Type B pancreatic cell (in vitro differentiated cells): ENCODE data around the gene SH3RF3. TPM values are rescaled to one million over a fixed set of nuclear protein-coding genes. Genes with fewer than 3 reads are reported as not detected.

ENCODE experiments used
- DNase-seq: peaks from one replicate; pipeline ENCODE4 v3.0.0; 2021; ENCODE audit warnings: mixed read lengths; ENCODE audit not compliant: unreplicated experiment; ENCODE audit errors: extremely low spot score
- H3K27ac Mint-ChIP-seq: 2 replicates; pipeline ENCODE4 v1.8.0; 2021; ENCODE audit warnings: mild to moderate bottlenecking, mixed read lengths
- H3K27me3 Mint-ChIP-seq: 2 replicates; pipeline ENCODE4 v1.8.0; 2021; ENCODE audit warnings: mixed read lengths
- H3K36me3 Mint-ChIP-seq: 2 replicates; pipeline ENCODE4 v1.8.0; 2021; ENCODE audit warnings: mixed read lengths
- H3K4me1 Mint-ChIP-seq: one replicate; pipeline ENCODE4 v1.8.0; 2021; ENCODE audit warnings: mixed read lengths; ENCODE audit not compliant: unreplicated experiment
- H3K4me3 Mint-ChIP-seq: 2 replicates; pipeline ENCODE4 v1.8.0; 2021; ENCODE audit warnings: mild to moderate bottlenecking, mixed read lengths
- H3K9me3 Mint-ChIP-seq: 2 replicates; pipeline ENCODE4 v1.8.0; 2021; ENCODE audit warnings: mixed read lengths
- total RNA-seq: library from RNA; stranded (reverse); gene quantifications from 2 replicates; pipeline ENCODE4 v1.2.1, GENCODE V29; 2021; ENCODE audit warnings: low replicate concordance
- TF ChIP-seq, protein P1 (sequence below): fragments of 200-600 bp; sonication (generic); conservative IDR thresholded peaks from 2 replicates; pipeline ENCODE4 v1.5.0; 2021; ENCODE audit warnings: antibody characterized with exemption, mild to moderate bottlenecking

SH3RF3 gene
- total RNA-seq, 1 donor from 2014 or later = 13.9 TPM

DNA sequence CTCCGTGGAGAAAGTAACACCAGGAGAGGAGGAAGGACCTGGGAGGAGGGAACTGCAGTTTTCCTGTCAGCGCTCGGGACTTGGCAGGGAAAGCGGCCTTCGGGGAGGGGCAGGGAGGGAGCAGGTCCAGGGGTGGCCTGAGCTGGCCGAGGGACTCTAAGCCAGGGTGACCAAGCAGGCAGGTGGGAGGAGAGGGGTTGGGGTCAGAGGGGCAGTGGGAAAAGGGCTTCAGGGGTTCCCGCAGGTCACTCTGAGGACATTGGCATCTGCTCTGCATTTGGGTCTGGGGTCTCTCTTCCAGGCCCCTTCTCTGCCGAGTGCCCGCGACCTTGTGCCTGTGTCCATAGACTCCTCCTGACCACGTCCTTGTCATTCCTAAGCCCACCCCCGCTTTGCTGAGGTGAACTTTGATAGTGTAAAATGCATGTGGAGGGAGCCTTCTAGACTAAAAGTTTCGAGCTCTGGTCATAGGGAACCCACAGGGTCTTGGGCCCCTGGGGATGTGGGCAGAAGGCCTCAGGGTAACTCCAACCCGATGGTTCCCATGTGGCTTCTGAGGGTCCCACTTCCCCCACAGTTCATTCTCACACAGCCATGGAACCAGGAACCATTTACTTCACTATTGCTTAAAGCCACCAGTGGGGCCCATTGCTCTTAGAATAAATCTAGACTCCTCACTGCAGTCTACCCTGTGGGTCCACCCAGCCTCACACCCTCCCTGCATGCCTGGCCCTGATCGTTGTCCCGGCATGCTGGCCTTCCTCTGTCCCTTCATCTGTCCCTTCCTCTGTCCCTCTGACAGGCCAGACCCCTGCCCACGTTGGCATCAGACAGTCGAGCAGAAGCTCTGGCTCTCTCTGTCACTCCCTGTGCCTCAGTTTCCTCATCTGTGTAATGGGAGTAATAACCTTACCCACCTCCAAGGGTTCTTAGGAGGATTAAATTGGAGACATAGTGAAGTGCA, 255.6 kb downstream of the SH3RF3 start:
- no peaks in the 10 kb centered on the region for H3K9me3 Mint-ChIP-seq
- peak; percentile 48 for DNase-seq
- H3K27me3 Mint-ChIP-seq = peaks cover 3% of the 10 kb centered on the region
- H3K36me3 Mint-ChIP-seq = no peaks in the 10 kb centered on the region
- H3K27ac Mint-ChIP-seq = no peak overlapping the region
- peaks cover 36% of the 10 kb centered on the region for H3K4me1 Mint-ChIP-seq
- H3K4me3 Mint-ChIP-seq = no peak overlapping the region
- TF ChIP-seq, protein P1, sequence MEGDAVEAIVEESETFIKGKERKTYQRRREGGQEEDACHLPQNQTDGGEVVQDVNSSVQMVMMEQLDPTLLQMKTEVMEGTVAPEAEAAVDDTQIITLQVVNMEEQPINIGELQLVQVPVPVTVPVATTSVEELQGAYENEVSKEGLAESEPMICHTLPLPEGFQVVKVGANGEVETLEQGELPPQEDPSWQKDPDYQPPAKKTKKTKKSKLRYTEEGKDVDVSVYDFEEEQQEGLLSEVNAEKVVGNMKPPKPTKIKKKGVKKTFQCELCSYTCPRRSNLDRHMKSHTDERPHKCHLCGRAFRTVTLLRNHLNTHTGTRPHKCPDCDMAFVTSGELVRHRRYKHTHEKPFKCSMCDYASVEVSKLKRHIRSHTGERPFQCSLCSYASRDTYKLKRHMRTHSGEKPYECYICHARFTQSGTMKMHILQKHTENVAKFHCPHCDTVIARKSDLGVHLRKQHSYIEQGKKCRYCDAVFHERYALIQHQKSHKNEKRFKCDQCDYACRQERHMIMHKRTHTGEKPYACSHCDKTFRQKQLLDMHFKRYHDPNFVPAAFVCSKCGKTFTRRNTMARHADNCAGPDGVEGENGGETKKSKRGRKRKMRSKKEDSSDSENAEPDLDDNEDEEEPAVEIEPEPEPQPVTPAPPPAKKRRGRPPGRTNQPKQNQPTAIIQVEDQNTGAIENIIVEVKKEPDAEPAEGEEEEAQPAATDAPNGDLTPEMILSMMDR = no peak

DNA sequence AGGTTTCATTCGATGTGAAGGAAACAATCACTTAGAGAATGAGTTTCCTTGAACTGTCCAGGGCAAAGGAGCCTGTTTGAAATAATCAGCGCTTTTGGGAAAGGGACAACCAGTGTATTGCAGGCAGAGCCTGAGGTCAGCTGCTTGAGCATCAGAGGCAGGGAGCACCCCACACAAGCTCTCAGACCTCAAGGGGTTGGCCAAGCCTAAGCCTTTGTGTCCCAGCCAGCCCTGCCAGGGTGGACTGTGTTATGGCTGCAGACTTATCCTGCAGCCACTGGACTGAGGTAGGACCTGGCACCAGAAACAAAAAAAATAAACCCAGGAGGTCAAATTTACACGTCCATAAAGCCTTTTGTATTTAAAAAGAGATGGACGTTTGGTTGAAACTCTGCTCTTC, 256.5 kb downstream of the SH3RF3 start:
- peaks cover 3% of the 10 kb centered on the region for H3K27me3 Mint-ChIP-seq
- no peaks in the 10 kb centered on the region for H3K36me3 Mint-ChIP-seq
- no peak overlapping the region for H3K27ac Mint-ChIP-seq
- H3K9me3 Mint-ChIP-seq = no peaks in the 10 kb centered on the region
- H3K4me3 Mint-ChIP-seq = no peak overlapping the region
- H3K4me1 Mint-ChIP-seq = peaks cover 36% of the 10 kb centered on the region
- DNase-seq = no peak
- TF ChIP-seq, protein P1 = no peak

DNA sequence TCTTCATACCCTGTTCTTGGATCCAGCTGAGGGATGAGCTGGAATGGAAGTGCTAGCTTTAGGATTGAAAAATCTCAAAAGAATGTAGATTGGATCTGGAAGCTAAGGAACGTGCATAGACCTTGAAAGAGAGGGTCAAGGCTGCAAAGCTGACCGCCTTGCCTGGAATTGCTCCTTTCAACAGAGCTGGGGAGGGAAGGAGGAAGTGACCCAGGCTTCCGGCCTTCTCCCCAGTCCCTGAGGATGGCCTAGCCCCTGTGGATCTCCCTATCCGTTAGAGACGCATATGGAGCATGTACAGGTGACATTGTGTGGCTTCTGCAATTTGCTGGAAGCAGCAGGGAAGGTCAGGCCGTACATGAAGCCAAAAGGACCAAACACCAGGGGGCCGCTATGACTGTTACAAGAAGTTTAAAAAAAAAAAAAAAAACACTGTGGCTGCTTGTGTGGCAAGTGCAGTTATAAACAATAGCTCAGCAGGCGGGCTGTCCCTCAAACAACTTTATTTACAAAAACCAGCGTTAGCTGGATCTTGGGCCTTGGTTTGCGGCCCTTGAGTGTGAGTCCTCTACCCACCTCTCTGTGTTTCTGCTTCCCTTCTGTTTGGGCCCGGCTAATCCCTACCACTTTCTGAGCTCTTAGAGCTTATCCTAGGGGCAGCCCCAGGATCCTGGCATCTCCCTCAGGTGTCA, 257.1 kb downstream of the SH3RF3 start:
- no peak overlapping the region for H3K27ac Mint-ChIP-seq
- no peak for DNase-seq
- TF ChIP-seq, protein P1 = no peak
- H3K27me3 Mint-ChIP-seq = peaks cover 3% of the 10 kb centered on the region
- H3K9me3 Mint-ChIP-seq = no peaks in the 10 kb centered on the region
- H3K4me1 Mint-ChIP-seq = peaks cover 36% of the 10 kb centered on the region
- H3K4me3 Mint-ChIP-seq = no peak overlapping the region
- no peaks in the 10 kb centered on the region for H3K36me3 Mint-ChIP-seq

DNA sequence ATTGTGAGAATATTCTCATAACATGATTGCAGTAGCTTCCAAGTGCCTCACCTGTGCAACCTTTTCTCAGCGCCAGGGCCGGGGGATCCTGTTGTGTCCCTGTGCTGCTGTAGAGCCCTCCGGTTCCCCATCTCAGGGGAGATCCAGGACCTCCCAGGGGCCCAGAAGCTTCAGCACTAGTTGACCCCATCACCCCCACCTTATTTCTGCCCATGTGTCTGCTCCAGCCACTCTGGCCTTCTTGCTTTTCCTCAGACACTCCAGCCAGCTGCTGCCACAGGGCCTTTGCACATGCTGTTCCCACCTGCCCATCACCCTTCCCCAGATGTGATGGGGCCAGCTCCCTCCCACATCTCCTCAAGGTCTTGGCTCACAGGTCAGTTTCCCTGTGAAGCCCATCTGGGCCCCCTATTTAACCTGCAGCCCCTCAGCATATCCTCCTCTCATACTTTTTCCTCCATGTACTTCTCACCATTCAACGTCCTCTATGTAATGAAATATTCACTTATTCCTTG, 258.3 kb downstream of the SH3RF3 start:
- no peak overlapping the region for H3K27ac Mint-ChIP-seq
- no peak for DNase-seq
- no peak overlapping the region for H3K4me3 Mint-ChIP-seq
- no peaks in the 10 kb centered on the region for H3K36me3 Mint-ChIP-seq
- TF ChIP-seq, protein P1 = no peak
- no peaks in the 10 kb centered on the region for H3K9me3 Mint-ChIP-seq
- H3K4me1 Mint-ChIP-seq = peaks cover 35% of the 10 kb centered on the region
- H3K27me3 Mint-ChIP-seq = peaks cover 3% of the 10 kb centered on the region

DNA sequence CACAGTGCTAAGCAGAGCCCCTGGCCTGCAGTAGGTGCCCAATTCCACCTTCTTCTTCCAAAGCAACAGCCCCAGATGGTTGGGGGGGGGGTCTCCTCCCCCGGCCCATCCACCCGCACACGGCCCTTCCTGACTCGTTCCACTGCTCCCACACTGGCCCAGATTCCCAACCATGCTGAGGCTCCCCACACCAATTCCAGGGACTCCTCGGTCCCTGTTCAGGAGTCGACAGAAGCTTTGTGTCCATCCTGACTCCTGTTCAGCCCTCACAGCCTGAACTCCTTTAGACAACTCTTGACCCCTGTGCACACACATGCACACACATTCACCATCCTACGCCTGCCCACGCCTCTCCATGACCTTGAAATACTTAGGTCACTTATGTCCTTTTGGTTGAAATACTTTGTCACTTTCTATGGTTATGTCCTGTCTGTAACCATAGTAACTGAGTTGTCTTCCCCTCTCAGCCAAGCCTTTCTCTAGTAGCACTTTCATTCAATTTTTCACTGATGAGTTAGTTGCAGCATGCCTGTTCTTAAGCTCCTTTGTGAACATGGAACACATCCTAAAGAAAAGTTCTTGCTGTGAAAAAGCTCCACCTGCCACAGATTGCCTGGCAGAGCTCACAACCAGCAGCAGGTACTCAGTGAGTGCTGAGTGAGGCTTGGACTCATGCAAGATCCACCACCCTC, 258.9 kb downstream of the SH3RF3 start:
- H3K27ac Mint-ChIP-seq = peak overlapping the region; percentile 15

More for the DNA sequence above, 258.9 kb downstream of the SH3RF3 start:
- Mint-ChIP-seq H3K9me3 (no peaks in the 10 kb centered on the region), H3K4me1 (peaks cover 29% of the 10 kb centered on the region), H3K36me3 (no peaks in the 10 kb centered on the region), H3K27me3 (peaks cover 3% of the 10 kb centered on the region), H3K4me3 (no peak overlapping the region)
- TF ChIP-seq, protein P1 = no peak
- no peak for DNase-seq
